IMR-90 (cell line): ENCODE data around the gene RELL1. TPM values are rescaled to one million over a fixed set of nuclear protein-coding genes. Genes with fewer than 3 reads are reported as not detected.

Source experiments
- ATAC-seq: fragments of 200-7000 bp; cut with Tn5 transposase; 2 replicates; pipeline ENCODE4 v1.9.1; 2020; ENCODE audit warnings: low read depth, mild to moderate bottlenecking, moderate library complexity
- BruUV-seq: library from RNA; stranded (reverse); fragments of 400-500 nt; replicated peaks from 2 replicates; lab custom pipeline; 2021; lab: Mats Ljungman, UMichigan
- CTCF ChIA-PET: fragments of 300-600 bp; formaldehyde crosslinking; extraction: SDS; loops from one replicate; lab custom pipeline; 2021; ENCODE audit warnings: antibody characterized with exemption; lab: Yijun Ruan, JAX
- POLR2A ChIA-PET: fragments of 300-600 bp; sonication (Branson Sonifier 250); formaldehyde crosslinking; loops from one replicate; lab custom pipeline; 2022; ENCODE audit warnings: antibody characterized with exemption; ENCODE audit not compliant: unreplicated experiment; lab: Charles Lee
- DNase-seq: peaks from one replicate; pipeline ENCODE4 v3.0.0; 2013
- H2AFZ ChIP-seq: replicated peaks from 2 replicates; pipeline ENCODE3; 2013; ENCODE audit warnings: low read length, mild to moderate bottlenecking; ENCODE audit not compliant: poor library complexity
- H2AK5ac ChIP-seq: 2 replicates; pipeline ENCODE4 v1.6.1; 2013; ENCODE audit warnings: low read depth, low read length, inconsistent platforms
- H2AK9ac ChIP-seq: replicated peaks from 2 replicates; pipeline ENCODE3; 2013; ENCODE audit warnings: mild to moderate bottlenecking, low read depth, low read length, moderate library complexity; ENCODE audit not compliant: poor library complexity
- H2BK120ac ChIP-seq: 2 replicates; pipeline ENCODE4 v1.6.1; 2013; ENCODE audit warnings: low read depth, low read length, inconsistent platforms
- H2BK15ac ChIP-seq: 3 replicates; pipeline ENCODE4 v1.6.1; 2013; ENCODE audit warnings: low read depth, low read length, inconsistent platforms
- H2BK20ac ChIP-seq: 2 replicates; pipeline ENCODE4 v1.6.1; 2013; ENCODE audit warnings: low read depth, mild to moderate bottlenecking, inconsistent platforms, low read length, moderate library complexity
- H2BK5ac ChIP-seq: 2 replicates; pipeline ENCODE4 v1.6.1; 2013; ENCODE audit warnings: mild to moderate bottlenecking, low read depth, low read length, inconsistent platforms; ENCODE audit not compliant: poor library complexity, severe bottlenecking
- H3K14ac ChIP-seq: replicated peaks from 2 replicates; pipeline ENCODE4 v1.6.1; 2013; ENCODE audit warnings: low read depth, low read length, inconsistent platforms
- H3K18ac ChIP-seq: 2 replicates; pipeline ENCODE4 v1.6.1; 2013; ENCODE audit warnings: low read depth, low read length, control low read depth
- H3K23ac ChIP-seq: 2 replicates; pipeline ENCODE4 v1.6.1; 2013; ENCODE audit warnings: low read depth, low read length, inconsistent platforms
- H3K27ac ChIP-seq: 2 replicates; pipeline ENCODE4 v1.5.1; 2013; ENCODE audit warnings: mild to moderate bottlenecking, control low read depth, low read length; ENCODE audit not compliant: insufficient read depth
- H3K27me3 ChIP-seq: 2 replicates; pipeline ENCODE4 v1.6.1; 2013; ENCODE audit warnings: low read length; ENCODE audit not compliant: control insufficient read depth, insufficient read depth
- H3K36me3 ChIP-seq: 2 replicates; pipeline ENCODE4 v1.6.1; 2013; ENCODE audit warnings: low read length, mixed read lengths; ENCODE audit not compliant: control insufficient read depth, insufficient read depth
- H3K4ac ChIP-seq: 2 replicates; pipeline ENCODE4 v1.6.1; 2013; ENCODE audit warnings: low read depth, low read length, inconsistent platforms
- H3K4me1 ChIP-seq: 2 replicates; pipeline ENCODE4 v1.6.1; 2013; ENCODE audit warnings: low read length, mixed read lengths; ENCODE audit not compliant: control insufficient read depth, insufficient read depth
- H3K4me2 ChIP-seq: 2 replicates; pipeline ENCODE4 v1.6.1; 2013; ENCODE audit warnings: low read depth, mild to moderate bottlenecking, control low read depth, low read length, moderate library complexity
- H3K4me3 ChIP-seq: 2 replicates; pipeline ENCODE4 v1.5.1; 2013; ENCODE audit warnings: low read depth, mild to moderate bottlenecking, control low read depth, low read length, moderate library complexity; ENCODE audit not compliant: insufficient read depth
- H3K56ac ChIP-seq: 2 replicates; pipeline ENCODE4 v1.6.1; 2013; ENCODE audit warnings: low read length, inconsistent platforms; ENCODE audit not compliant: insufficient read depth; ENCODE audit errors: extremely low read depth
- H3K79me1 ChIP-seq, 2 experiments: 2 replicates each; pipeline ENCODE4 v1.6.1; 2013; ENCODE audit warnings: low read length in 2 of 2, inconsistent platforms in 1 of 2, low read depth in 1 of 2
- H3K9ac ChIP-seq: 2 replicates; pipeline ENCODE4 v1.6.1; 2013; ENCODE audit warnings: low read depth, low read length, control low read depth
- H3K9me1 ChIP-seq: 2 replicates; pipeline ENCODE4 v1.6.1; 2013; ENCODE audit warnings: low read length, inconsistent platforms; ENCODE audit not compliant: insufficient read depth
- H3K9me3 ChIP-seq: 2 replicates; pipeline ENCODE4 v1.6.1; 2013; ENCODE audit warnings: low read length; ENCODE audit not compliant: control insufficient read depth, insufficient read depth
- H4K20me1 ChIP-seq: 2 replicates; pipeline ENCODE4 v1.6.1; 2013; ENCODE audit warnings: low read length, inconsistent platforms; ENCODE audit not compliant: insufficient read depth
- H4K5ac ChIP-seq: 2 replicates; pipeline ENCODE4 v1.6.1; 2013; ENCODE audit warnings: mild to moderate bottlenecking, low read depth, low read length, control low read depth
- H4K8ac ChIP-seq, 2 experiments: 2 replicates each; pipeline ENCODE4 v1.6.1; 2013; ENCODE audit warnings: low read depth in 2 of 2, low read length in 2 of 2, control low read depth in 1 of 2, inconsistent platforms in 1 of 2
- H4K91ac ChIP-seq: 2 replicates; pipeline ENCODE4 v1.6.1; 2013; ENCODE audit warnings: low read depth, low read length, inconsistent platforms; ENCODE audit not compliant: insufficient read depth
- BHLHE40 ChIP-seq: fragments of 150-350 bp; IDR thresholded peaks from 2 replicates; pipeline ENCODE4 v1.6.1; 2016; ENCODE audit warnings: mild to moderate bottlenecking, low read depth, low read length
- CEBPB ChIP-seq: IDR thresholded peaks from 2 replicates; pipeline ENCODE4 v1.6.1; 2012; ENCODE audit warnings: low read depth, low read length, improper control_type of control experiment
- CHD1 ChIP-seq: IDR thresholded peaks from 2 replicates; pipeline ENCODE4 v1.6.1; 2012; ENCODE audit warnings: low read depth, low read length, improper control_type of control experiment
- FOS ChIP-seq: fragments of 150-350 bp; IDR thresholded peaks from 2 replicates; pipeline ENCODE4 v1.6.1; 2016; ENCODE audit warnings: low read depth, low read length
- MAFK ChIP-seq: IDR thresholded peaks from 2 replicates; pipeline ENCODE4 v1.6.1; 2012; ENCODE audit warnings: low read depth, low read length, improper control_type of control experiment
- MAZ ChIP-seq: IDR thresholded peaks from 2 replicates; pipeline ENCODE4 v1.6.1; 2012; ENCODE audit warnings: low read depth, mild to moderate bottlenecking, low read length, improper control_type of control experiment, moderate library complexity, borderline replicate concordance
- MXI1 ChIP-seq: IDR thresholded peaks from 2 replicates; pipeline ENCODE4 v1.6.1; 2012; ENCODE audit warnings: low read depth, mild to moderate bottlenecking, low read length, moderate library complexity, borderline replicate concordance
- POLR2A ChIP-seq: IDR thresholded peaks from 2 replicates; pipeline ENCODE4 v1.6.1; 2012; ENCODE audit warnings: mild to moderate bottlenecking, low read depth, low read length
- RAD21 ChIP-seq: IDR thresholded peaks from 2 replicates; pipeline ENCODE4 v1.6.1; 2012; ENCODE audit warnings: low read length, improper control_type of control experiment
- RCOR1 ChIP-seq: IDR thresholded peaks from 2 replicates; pipeline ENCODE4 v1.6.1; 2012; ENCODE audit warnings: mild to moderate bottlenecking, low read length, improper control_type of control experiment; ENCODE audit not compliant: insufficient replicate concordance
- WGBS, 2 experiments: methylation state at CpG; one replicate each; pipeline versions ENCODE4 v1.1.5 to v1.1.7; 2013; ENCODE audit warnings: missing lambda C conversion rate in 2 of 2; ENCODE audit not compliant: insufficient read length in 1 of 2; ENCODE audit errors: extremely low coverage in 2 of 2; 5-methylcytosine and 5-hydroxymethylcytosine counted together
- dilution Hi-C: fragments of 300-500 bp; cut with HindIII; formaldehyde crosslinking; loops from one replicate; pipeline ENCODE4 v1.14.3; 2018; ENCODE audit warnings: low sequenced_read_pairs; ENCODE audit not compliant: unreplicated experiment
- in situ Hi-C: fragments of 300-500 bp; cut with MboI; formaldehyde crosslinking; loops from 3 replicates; pipeline ENCODE4 v1.14.3; 2019; ENCODE audit warnings: low sequenced_read_pairs, inconsistent platforms, mixed read lengths
- intact Hi-C: fragments of 100-400 bp; cut with micrococcal nuclease; formaldehyde crosslinking; loops from 2 replicates; pipeline ENCODE4 v1.10.0; 2022
- polyA plus RNA-seq, 3 experiments: library from polyadenylated mRNA; depleted of rRNA; stranded (reverse); fragments of >200 nt; gene quantifications; 2 replicates each; pipeline ENCODE4 v1.2.3, GENCODE V29; 2012; ENCODE audit warnings: low replicate concordance in 1 of 3
- total RNA-seq: library from RNA; depleted of rRNA; stranded (reverse); fragments of >200 nt; gene quantifications from 2 replicates; pipeline ENCODE4 v1.2.3, GENCODE V29; 2012
- TF ChIP-seq, protein P1 (sequence below): conservative IDR thresholded peaks from 2 replicates; pipeline ENCODE4 v1.5.1; 2012; ENCODE audit warnings: mild to moderate bottlenecking, low read depth, low read length, improper control_type of control experiment
- TF ChIP-seq, protein P2 (sequence below): fragments of 150-350 bp; IDR thresholded peaks from 2 replicates; pipeline ENCODE4 v1.6.1; 2017; ENCODE audit warnings: mild to moderate bottlenecking, antibody characterized with exemption, low read length, low read depth
- TF ChIP-seq, protein P3 (sequence below): fragments of 150-350 bp; IDR thresholded peaks from 2 replicates; pipeline ENCODE4 v1.6.1; 2016; ENCODE audit warnings: low read depth, mild to moderate bottlenecking, low read length, moderate library complexity, borderline replicate concordance

Gene RELL1
- total and polyA plus RNA-seq, 2 of the 4 experiments (the other 2 are of a cell fraction): 6.8 to 39.6 TPM

DNA sequence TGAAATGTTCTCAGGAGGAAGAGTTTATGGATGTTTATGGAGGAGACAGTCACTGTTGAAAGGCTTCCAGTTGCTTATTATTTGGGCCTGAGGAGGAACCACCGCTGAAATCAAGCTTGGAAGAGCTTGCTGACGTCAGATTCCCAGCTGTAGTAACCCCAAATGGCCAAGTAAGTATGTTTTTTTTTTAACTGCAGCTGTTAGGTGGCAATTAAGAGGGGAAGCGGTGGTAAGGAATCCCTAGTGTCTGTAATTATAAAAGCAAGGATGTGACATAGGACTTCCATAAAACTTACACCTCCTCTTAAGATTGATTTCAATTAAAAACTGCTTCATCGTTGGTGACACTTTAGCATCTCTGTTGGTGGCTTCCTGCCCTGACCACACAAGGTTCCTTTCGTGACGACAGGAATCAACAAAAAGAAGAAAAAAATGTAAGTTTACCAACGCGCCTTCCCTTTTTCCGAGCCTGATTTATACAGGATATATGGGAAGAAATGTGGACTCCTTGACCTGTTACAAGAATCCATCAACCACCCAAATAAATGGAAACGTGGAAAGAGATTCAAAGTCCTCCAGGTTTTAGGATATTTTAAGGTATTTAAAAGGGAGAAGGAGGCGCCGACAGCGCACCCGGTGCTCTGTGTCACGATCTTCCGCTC lies 884 bp downstream of the RELL1 start:
- H3K27me3 ChIP-seq: no peaks in the 10 kb centered on the region
- ATAC-seq (no peak), DNase-seq (peak; percentile 82)
- ChIA-PET CTCF (interaction anchor here (1.0 kb wide), 1 partner anchor 82 kb away, joined by 4 read pairs; no protein-coding TSS in a partner anchor), POLR2A (no interaction called here)
- peak overlapping the region; percentile 69 for H2BK5ac ChIP-seq
- no peak overlapping the region; the same call in 1 of the 2 replicates for H3K4ac ChIP-seq
- peaks cover 12 to 30% of the 10 kb centered on the region in 2 experiments; a peak in 3 of 4 replicates for H3K79me1 ChIP-seq
- no peak overlapping the region for H2BK20ac ChIP-seq
- peaks cover 9% of the 10 kb centered on the region for H3K4me1 ChIP-seq
- no peaks in the 10 kb centered on the region for H4K20me1 ChIP-seq
- H3K9me3 ChIP-seq: no peaks in the 10 kb centered on the region
- peak overlapping the region; percentile 97 for H2AFZ ChIP-seq
- 0% methylated on average over 8 of the region's 16 CpGs; no CpG with 5 or more reads in 1 of the 2 experiments for WGBS, 2 experiments
- dilution Hi-C loops (no loop called here), in situ Hi-C loops (no loop called here), intact Hi-C loops (loop anchor here (5.0 kb wide), 1 partner anchor 117 kb away; no protein-coding TSS in a partner anchor)
- peaks cover 11% of the 10 kb centered on the region; the same call in 1 of the 2 replicates for H3K9me1 ChIP-seq
- peak overlapping the region; percentile 54 for H3K9ac ChIP-seq
- H3K4me2 ChIP-seq: peak overlapping the region; percentile 93
- H2BK15ac ChIP-seq: no peak overlapping the region; the same call in 2 of the 3 replicates
- H4K8ac ChIP-seq: no peak overlapping the region; a peak in 1 of 4 replicates
- H3K18ac ChIP-seq: peak overlapping the region; percentile 17
- H2BK120ac ChIP-seq: no peak overlapping the region
- H3K23ac ChIP-seq: peak overlapping the region; percentile 62; the same call in 1 of the 2 replicates
- TF ChIP-seq, protein P1, sequence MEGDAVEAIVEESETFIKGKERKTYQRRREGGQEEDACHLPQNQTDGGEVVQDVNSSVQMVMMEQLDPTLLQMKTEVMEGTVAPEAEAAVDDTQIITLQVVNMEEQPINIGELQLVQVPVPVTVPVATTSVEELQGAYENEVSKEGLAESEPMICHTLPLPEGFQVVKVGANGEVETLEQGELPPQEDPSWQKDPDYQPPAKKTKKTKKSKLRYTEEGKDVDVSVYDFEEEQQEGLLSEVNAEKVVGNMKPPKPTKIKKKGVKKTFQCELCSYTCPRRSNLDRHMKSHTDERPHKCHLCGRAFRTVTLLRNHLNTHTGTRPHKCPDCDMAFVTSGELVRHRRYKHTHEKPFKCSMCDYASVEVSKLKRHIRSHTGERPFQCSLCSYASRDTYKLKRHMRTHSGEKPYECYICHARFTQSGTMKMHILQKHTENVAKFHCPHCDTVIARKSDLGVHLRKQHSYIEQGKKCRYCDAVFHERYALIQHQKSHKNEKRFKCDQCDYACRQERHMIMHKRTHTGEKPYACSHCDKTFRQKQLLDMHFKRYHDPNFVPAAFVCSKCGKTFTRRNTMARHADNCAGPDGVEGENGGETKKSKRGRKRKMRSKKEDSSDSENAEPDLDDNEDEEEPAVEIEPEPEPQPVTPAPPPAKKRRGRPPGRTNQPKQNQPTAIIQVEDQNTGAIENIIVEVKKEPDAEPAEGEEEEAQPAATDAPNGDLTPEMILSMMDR: no peak
- TF ChIP-seq MAFK (no peak), POLR2A (no peak), CHD1 (no peak), FOS (no peak), BHLHE40 (no peak), MXI1 (no peak), MAZ (no peak), RCOR1 (no peak), CEBPB (no peak), RAD21 (no peak)
- TF ChIP-seq, protein P2, sequence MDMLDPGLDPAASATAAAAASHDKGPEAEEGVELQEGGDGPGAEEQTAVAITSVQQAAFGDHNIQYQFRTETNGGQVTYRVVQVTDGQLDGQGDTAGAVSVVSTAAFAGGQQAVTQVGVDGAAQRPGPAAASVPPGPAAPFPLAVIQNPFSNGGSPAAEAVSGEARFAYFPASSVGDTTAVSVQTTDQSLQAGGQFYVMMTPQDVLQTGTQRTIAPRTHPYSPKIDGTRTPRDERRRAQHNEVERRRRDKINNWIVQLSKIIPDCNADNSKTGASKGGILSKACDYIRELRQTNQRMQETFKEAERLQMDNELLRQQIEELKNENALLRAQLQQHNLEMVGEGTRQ: no peak
- TF ChIP-seq, protein P3, sequence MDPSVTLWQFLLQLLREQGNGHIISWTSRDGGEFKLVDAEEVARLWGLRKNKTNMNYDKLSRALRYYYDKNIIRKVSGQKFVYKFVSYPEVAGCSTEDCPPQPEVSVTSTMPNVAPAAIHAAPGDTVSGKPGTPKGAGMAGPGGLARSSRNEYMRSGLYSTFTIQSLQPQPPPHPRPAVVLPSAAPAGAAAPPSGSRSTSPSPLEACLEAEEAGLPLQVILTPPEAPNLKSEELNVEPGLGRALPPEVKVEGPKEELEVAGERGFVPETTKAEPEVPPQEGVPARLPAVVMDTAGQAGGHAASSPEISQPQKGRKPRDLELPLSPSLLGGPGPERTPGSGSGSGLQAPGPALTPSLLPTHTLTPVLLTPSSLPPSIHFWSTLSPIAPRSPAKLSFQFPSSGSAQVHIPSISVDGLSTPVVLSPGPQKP: no peak
- TSS peak; percentile 51 for BruUV-seq
- peak overlapping the region; percentile 71 for H2AK9ac ChIP-seq
- no peak overlapping the region for H4K5ac ChIP-seq
- H3K14ac ChIP-seq: peak overlapping the region; percentile 8
- peak overlapping the region; percentile 86 for H3K4me3 ChIP-seq
- peak overlapping the region; percentile 55; the same call in 1 of the 2 replicates for H2AK5ac ChIP-seq
- no peak overlapping the region for H4K91ac ChIP-seq
- peak overlapping the region; percentile 51; the same call in 1 of the 2 replicates for H3K56ac ChIP-seq
- peak overlapping the region; percentile 67 for H3K27ac ChIP-seq
- H3K36me3 ChIP-seq: no peaks in the 10 kb centered on the region
